CD4-positive, alpha-beta T cell treated with Interleukin-17A for 1 hour (primary cell): ENCODE results near the gene RFX7.

Source experiments
- DNase-seq: peaks from one replicate; pipeline ENCODE4 v3.0.0-alpha.2; 2020

Gene RFX7

DNA sequence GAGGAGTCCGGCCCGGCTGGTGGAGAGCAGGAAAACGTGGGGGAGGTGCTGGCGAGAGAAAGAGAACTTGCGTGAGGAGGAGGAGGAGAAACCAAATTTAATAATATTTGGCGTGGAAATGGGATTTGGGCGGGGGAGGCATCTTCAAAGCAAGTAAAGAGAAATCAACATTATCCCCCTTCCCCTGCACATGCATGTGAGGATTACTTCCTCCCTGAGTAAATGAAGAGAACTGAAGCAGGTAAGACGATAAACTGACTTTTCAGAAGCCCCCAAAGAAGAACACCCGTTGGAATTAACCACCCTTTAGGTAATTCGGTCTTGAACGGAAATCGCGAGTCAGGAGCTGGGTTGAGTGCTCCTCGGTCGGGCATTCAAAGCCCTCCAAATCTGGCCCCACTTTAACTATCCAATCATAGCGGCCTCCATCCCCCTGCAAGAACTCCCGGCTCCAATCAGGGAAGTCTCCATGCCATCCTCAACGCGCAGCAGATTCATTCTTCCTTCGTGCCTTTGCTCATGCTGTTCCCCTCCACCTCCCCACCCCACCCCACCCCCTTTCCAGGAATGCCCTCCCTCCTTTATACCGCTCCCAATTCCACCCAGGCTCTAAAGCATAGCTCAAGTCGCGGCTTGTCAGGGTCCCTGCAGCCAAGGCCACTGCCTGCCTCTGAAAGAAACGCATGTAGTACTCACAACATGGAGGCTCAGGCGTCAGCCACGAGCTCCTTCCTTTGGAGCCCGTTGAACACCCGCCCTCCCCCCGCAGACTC is 545 bp upstream of the RFX7 start:
- DNase-seq: peak; percentile 34

DNA sequence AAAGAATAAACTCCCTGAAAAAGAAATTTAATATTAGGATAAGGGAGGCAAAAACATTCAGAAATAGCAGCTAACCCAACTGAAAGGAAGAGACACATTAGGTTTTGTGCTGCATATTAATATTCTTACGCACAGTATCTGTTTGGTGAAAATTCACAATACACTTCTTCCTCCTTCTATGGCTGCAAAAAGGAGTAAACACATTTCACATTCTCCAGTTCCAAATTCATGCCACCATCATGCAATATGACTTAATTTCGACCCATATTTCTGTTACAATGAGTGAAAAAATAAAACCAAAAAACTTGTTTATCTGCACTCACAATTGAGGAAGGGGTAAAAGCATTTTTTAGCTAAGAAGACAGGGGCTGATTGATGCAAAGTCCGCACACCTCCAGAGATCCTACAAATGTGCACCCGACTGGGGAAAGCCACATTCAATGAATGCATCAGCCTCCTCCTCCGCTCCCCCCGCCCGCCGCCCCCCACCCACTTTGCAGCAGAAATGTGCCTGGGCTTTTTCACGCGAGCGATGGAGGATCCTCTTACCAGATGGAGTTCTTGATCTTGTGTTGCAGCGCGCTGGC is 1.0 kb downstream of the RFX7 start:
- no peak for DNase-seq

DNA sequence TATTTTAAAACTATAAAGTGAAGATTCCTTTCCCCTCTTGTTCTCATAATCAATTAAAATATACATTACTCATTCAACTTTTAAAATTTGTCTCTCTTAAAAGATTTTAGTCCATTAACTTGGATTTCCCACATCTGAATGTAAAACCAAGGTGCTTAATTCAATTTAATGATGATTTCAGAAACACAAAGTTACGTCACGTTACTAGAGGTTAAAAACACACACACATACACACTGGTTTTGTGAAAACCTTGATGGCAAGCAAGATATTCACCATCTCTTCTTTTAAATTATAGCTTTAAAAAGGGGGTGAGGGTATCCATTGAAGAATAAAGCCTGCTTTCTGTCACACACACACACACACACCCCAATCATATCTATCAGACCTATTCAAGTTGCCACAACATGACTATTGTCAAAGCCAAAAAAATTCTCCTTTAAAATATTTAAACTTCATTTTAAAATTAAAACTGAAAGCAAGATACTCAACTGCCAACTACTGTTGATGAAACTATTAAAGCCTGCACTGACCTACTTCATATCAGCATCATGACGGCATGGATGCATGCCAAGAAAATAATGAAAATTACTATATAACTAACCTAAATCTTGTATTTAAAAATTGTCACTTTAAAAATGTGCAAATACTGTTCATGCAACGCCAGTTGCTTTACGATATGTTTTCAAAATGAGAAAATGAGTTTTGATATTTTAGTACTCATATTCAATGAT is 2.1 kb downstream of the RFX7 start:
- peak; percentile 12 for DNase-seq

DNA sequence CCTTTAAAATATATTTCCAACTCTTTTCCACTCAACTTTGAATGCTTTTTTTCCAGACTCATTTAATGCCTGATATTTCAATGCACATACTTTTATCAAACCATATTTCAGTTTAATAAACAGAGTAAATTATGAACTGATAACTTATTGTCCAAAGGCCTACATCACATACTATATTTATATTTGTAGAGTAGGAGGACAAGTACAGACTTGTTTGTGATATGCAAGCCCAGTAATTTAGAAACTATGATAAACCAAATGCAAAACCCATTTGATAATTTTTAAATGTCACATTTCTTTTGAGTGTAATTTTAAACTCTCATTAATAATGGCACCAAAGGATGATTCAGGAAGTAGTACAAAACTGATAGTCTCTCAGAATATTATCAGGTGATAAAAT is 3.3 kb downstream of the RFX7 start:
- no peak for DNase-seq

DNA sequence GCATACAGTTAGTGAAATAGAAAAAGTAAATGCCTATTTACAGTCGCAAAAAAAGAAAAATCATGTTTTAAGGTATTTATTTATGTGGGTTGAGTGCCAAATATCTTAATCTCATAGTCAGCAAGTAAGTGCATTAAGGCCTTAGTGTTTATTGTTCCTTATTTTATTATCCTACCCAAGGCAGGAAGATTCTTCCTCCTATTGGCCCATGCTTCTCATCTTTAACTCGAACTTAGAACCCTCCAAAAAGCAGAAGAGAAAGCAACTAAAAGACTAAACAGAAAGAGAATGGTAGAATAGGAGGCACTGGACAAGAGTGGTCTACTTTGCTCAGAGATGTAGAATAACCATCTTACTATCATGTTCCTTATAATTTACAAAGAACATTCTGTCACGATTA is 7.5 kb downstream of the RFX7 start:
- DNase-seq: no peak

DNA sequence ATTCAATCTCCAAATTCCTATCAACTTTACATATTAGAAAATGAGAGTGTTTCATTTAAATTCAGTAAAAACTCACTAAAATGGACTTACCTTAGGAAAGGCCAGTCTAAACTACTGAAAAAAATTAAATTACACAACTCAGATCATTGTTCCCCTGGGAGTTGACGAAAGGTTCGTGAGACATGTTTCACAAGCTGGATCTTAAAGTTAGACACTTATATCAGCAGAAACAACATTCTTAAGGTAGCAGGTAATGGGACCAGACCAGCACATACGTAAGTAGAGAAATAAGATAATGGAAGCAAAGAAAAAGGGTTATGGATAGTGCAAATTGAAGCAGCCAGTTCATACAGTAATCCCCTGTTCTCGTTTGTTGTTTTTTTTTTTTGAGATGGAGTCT is 8.9 kb downstream of the RFX7 start:
- no peak for DNase-seq

DNA sequence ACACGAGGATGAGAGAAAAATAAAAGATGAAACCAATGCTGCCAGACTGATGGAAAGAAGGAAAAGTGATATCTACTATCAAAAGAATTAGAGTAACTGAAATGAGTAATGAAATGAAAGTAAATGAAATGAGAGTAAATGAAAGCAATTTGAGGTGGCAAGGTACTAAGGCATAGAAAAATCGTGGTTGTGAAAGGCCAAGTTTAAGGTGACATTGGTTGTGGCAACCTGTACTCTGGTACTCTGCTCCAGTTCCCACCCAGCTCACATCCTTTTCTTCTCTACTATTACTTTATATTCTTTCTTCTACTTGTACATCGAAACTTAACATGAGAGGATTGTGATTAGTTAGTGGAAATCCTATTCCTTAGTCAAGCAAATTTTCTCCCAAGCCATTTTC is 10.1 kb downstream of the RFX7 start:
- DNase-seq: no peak

DNA sequence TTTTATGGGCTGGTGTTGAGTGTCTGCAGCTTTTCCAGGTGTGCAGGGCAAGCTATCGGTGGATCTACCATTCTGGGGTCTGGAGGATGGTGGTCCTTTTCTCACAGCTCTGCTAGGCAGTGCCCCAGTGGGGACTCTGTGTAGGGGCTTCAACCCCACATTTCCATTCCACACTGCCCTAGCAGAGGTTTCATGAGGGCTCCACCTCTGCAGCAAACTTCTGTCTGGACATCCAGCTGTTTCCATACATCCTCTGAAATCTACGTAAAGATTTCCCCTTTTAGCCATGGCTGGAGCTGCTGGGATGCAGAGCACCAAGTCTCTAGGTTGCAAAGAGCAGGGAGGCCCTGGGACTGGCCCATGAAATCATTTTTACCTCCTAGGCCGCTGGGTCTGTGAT is 11.6 kb downstream of the RFX7 start:
- no peak for DNase-seq

DNA sequence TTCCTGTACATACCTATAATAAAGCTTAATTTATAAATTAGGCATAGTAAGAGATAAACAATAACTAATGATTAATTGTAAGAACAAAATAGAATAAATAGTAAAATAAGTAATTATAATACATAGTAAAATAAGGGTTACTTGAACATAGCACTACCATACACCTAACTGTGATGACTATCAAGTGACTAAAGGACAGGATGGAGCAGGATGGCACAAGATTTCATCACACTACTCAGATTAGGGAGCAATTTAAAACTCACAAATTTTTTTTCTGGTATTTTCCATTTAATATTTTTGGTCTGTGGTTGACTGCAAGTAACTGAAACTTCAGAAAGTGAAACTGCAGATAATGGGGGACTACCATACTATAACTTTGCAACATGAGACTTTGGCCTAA is 14.8 kb downstream of the RFX7 start:
- no peak for DNase-seq

DNA sequence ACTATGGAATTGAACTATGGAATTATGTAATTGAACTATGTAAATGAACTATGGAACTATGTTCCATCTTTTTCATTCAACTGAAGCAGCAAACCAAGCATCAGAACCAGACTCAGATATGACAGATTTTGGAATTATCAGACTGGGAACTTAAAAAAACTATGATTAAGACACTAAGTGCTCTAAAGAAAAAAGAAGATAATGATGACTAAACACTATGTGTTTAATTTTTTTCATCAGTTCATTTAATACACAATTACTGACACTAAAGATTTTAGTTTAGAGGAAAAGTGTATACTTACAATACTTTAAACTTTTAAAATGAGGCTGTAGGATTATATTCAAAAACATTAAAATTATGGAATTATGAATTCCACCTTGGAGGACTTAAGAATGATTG is 15.3 kb downstream of the RFX7 start:
- no peak for DNase-seq

DNA sequence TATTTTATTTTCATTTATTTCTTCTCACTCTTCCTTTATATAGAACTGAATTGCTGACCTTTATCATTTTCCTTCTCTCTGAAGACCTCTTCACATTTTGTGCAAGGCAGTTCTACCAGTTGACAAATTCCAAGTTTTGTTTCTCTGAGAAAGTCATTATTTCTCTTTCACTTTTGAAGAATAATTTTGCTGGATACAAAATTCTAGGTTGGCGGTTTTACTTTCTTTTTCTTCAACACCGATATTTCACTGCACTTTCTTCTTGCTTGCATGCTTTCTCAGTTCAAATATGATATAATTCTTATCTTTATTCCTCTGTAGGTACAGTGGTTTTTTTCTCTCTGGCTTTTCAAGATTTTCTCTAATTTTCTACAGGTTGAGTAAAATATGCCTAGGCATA is 15.9 kb downstream of the RFX7 start:
- no peak for DNase-seq

DNA sequence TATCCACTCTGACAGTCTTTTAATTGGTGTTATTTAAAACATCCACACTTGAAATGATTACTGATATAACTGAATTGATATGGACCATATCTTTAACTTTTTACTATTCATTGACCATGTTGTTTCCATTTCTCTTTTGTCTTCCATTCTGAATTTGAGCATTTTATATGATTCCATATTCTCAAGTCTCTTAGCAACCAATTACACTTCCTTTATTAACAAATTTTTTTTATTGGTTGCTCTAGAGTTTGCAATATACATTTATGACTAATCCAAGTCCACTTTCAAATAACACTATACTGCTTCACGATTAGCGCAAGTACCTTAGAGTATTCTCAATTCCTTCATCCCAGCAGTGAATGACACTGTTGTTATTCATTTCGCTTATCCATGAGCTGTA is 16.4 kb downstream of the RFX7 start:
- no peak for DNase-seq

DNA sequence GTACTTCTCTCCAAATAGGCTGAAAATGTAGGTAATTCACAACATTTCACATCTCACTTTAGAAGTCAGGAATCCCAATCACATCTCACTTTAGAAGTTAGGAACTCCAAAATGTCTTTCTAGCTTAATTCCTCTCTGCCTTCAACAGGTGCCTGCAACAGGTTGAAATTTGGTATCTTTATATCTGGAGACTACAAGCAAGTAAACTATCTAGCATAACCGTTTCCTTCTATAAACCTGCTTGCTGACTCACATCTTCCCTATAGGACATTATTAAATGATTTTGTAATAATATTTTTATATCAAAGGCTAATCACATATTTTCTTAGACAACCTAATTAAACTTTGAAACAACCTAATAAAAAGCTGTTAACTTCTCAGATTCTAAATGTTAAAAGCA is 18.2 kb downstream of the RFX7 start:
- DNase-seq: no peak

DNA sequence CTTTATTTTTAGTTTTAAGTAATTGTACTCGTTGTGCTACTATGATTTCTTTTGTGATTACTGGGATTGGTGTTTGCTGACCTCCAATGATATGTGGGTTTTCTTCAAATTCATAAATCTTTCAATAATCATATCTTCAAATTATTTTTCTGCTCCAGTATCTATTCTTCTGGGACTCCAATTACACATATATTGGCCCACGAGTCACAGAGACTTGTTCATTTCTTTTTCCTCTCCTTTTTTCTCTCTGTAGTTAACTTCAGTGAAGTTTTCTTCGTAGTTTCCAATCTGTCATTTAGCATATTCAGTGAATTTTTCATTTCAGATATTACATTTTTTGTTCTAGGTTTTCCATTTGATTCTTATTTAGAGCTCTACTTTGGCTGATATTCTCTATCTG is 21.4 kb downstream of the RFX7 start:
- no peak for DNase-seq

DNA sequence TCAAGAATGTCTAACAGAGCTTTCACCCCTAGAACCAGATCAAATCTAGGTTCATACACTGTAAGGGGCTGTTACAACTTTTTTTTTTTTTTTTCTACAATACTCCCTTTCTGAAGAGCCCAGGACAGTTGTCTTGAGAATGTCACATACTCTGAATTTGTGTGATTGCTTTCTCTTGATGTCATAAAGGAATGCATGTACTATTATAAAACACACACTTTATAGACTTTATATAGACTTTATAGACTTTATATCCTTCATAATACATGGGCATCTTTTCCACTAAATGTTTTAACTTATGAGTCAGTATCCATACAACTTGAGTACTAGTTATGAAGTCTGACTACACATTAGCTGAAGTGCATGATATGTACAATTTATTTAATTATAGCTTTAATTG is 26.3 kb downstream of the RFX7 start:
- DNase-seq: no peak

DNA sequence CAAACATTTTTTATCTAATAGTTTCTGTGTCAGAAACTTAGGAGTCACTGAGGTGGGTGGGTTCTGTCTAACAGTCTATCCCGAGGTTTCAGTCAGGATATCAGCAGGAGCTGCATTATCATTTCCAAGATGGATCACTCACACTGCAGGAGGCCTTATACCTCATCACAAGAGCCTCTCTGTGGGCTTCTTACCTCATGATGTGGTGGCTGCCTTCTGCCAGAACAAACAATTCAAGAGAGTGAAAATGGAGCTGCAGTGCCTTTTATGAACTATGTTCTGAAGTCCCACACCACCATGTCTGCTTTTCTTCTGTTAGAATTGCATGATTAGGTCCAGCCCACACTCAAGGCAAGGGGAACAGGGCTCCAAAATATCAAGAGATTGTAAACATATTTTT is 27.9 kb downstream of the RFX7 start:
- DNase-seq: no peak

DNA sequence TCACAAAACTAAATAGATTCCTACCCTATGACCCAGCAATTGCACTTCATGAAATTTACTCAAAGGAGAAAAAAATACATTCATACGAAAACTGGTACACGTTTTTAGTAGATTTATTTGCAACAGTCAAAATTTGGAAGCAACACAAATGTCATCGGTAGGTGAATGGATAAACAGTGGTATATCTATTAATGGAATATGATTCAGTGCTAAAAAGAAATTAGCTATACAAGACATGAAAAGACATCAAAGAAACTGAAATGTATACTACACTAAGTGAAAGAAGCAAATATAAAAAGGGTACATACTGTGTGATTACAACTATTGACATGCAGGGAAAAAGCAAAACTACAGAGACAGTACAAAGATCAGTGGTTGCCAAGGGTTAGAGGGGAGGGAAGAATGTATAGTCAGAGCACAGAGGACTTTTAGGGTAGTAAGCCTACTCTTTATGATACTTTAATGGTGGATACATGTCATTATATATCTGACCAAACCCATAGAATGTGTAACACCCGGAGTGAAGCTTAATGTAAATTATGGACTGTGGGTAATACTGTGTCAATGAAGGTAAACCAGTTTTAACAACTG is 31.6 kb downstream of the RFX7 start:
- no peak for DNase-seq

DNA sequence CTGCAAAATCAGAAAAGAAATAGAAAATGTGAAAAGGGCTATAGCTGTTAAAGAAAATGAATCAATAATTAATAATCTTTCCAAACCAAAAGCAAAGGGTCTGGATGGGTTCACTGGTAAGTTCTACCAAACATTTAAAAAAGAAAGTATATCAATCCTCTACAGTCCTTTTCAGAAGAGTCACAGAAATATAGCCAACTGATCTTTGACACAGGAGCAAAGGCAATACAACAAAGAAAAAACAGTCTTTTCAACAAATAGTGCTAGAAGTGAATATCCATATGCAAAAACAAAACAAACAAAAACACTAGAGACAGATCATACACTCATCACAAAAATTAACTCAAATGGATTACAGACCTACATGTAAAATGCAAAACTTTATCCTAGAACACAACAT is 32.6 kb downstream of the RFX7 start:
- DNase-seq: no peak

DNA sequence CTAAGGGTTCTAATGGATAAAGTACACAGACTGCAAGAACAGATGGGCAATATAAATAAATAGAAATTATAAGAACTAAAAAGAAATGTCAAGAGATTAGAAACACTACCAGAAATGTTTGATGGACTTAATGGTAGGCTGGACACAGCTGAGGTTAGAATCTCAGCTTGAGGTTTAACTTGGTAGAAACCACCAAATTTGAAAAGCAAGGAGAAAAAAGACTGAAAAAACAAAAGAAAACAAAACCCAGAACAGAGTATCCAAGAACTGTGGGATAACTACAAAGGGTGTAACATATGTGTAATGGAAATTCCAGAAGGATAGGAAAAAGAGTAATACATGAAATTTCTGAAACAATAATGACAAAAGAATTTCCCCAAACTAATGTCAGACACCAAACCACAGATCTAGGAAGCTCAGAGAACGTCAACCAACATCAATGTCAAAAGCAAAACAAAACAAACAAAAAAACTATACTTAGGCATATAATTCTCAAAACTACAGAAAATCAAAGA is 35.0 kb downstream of the RFX7 start:
- no peak for DNase-seq

DNA sequence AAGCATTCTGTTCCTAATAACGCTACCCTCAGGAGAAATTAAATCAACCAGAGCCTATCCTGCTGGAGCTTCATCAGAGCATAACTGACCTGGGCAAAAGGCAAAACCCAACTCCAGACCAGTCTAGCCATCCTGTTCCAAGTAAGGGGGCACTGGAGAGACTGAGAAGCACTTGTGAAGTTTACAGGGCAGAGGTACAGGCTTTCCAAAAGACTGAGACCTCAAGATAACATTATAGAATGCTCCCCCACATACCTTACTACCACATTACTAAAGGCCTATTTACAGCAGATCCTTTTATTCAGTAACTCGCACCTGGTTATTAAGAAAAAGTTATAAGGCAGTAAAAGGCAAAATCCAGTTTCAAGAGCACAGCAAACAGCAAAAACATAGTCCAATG is 35.5 kb downstream of the RFX7 start:
- no peak for DNase-seq

DNA sequence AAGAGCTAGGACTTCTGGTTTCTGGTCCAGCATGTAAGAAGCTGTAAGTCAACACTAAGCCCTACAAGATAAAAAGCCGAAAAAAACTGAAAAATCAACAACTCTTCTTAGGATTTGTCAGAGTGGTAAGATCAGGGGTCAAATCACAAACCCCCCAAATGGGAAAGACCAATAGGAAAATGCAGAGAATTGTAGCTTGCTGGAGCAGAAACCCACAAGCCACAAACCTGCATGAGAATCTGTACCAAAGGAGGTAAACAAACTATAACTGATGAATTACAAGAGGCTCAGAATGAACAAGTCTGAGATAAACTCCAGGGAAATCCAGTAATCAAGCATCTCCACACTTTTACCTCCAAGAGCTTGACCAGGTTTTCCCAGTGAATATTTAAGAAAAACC is 36.0 kb downstream of the RFX7 start:
- DNase-seq: no peak

DNA sequence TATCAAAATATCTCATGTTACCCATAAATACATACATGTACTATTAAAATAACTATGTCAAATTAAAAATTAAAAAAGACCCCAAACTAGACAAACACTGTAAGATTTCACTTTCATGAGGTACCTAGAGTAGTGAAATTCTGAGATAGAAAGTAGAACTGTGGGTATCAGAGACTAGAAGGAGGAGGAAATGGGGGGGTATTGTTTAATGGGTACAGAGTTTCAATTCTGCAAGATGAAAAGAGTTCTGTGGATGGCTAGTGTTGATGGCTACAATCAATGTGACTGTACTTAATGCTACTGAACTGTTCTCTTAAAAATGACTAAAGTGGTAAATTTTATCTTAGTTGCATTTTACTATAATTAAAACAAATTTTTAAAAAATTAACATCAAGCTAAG is 36.6 kb downstream of the RFX7 start:
- peak; percentile 22 for DNase-seq

DNA sequence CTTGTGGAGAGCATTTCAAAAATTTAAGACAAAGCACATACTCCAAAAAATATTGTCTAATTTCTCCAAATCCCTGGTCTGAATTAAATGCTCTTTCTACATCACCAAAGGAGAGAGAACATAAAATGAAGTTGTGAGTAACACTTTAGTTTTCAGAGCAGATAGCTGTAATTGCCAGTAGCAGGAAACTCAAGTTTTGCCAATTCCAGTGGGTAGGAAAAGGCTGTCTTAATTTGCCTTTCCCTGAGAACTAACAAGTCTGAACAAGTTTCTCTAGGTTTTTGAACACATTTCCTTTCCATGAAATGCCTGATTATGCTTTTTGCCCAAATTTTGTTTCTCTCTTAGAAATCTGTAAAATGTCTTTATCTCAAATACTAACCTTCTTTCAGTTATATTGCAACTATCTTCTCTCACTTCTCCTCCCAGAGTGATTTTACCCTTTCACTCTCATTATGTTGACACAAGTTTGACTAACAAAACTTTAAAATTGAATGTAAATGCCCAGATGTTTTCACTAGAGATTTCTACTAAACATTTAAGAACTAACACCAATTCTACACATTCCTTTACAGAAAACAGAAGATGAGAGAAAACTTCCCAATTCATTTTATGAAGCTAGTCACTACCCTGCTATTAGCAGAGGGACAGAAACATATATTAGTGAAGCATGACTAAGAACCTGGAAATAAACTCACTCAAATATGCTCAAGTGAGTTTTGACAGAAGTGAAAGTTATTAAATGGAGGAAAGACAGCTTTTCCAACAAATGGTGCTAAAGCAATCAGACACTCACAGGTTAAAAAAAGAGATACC is 38.4 kb downstream of the RFX7 start:
- DNase-seq: no peak
